Testis (tissue), 2 donors: ENCODE measurements around the gene CATSPERD.

Source experiments
- POLR2A ChIP-seq: fragments of 450-650 bp; IDR thresholded peaks from one replicate; pipeline ENCODE4 v1.6.1; 2017; ENCODE audit warnings: antibody characterized with exemption, mild to moderate bottlenecking, moderate library complexity
- TF ChIP-seq, protein P1 (sequence below), 3 experiments: fragments of 450-650 bp in 2 of 3; fragments of 200-600 bp in 1 of 3; sonication (generic) in 1 of 3; IDR thresholded peaks; one replicate each; pipeline ENCODE4 v1.5.1; 2016 to 2019; ENCODE audit warnings: antibody characterized with exemption in 3 of 3, mild to moderate bottlenecking in 2 of 3, moderate library complexity in 1 of 3

DNA sequence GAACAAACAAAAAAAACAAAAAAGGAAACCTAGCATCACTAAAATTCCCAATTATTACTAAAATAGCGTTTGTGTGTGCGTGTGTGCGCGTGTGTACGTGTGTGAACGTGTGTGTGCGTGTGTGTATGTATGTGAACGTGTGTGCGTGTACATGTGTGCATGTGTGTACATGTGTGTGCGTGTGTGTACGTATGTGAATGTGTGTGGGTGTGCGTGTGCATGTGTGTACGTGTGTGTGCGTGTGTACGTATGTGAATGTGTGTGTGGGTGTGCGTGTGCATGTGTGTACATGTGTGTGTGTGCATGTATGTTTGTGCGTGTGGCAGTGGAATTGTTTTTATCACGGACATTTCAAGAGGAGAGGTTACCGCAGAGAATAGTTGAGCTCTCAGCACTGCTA, 21.6 kb downstream of the CATSPERD start:
- TF ChIP-seq POLR2A: no peak
- TF ChIP-seq, protein P1, sequence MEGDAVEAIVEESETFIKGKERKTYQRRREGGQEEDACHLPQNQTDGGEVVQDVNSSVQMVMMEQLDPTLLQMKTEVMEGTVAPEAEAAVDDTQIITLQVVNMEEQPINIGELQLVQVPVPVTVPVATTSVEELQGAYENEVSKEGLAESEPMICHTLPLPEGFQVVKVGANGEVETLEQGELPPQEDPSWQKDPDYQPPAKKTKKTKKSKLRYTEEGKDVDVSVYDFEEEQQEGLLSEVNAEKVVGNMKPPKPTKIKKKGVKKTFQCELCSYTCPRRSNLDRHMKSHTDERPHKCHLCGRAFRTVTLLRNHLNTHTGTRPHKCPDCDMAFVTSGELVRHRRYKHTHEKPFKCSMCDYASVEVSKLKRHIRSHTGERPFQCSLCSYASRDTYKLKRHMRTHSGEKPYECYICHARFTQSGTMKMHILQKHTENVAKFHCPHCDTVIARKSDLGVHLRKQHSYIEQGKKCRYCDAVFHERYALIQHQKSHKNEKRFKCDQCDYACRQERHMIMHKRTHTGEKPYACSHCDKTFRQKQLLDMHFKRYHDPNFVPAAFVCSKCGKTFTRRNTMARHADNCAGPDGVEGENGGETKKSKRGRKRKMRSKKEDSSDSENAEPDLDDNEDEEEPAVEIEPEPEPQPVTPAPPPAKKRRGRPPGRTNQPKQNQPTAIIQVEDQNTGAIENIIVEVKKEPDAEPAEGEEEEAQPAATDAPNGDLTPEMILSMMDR (IDR thresholded peaks at IDR 0.05): no peak
